GM23248 (cell line): Measurements from ENCODE around the gene UST.

Source experiments
- EZH2 ChIP-seq: fragments of 200-600 bp; sonication (generic); IDR thresholded peaks from 2 replicates; pipeline ENCODE4 v1.6.1; 2018; ENCODE audit warnings: antibody characterized with exemption, mild to moderate bottlenecking; ENCODE audit not compliant: insufficient read depth, poor library complexity, severe bottlenecking
- EZH2phosphoT487 ChIP-seq: fragments of 200-600 bp; sonication (generic); IDR thresholded peaks from 2 replicates; pipeline ENCODE4 v1.6.1; 2018; ENCODE audit warnings: antibody characterized with exemption, moderate library complexity, mild to moderate bottlenecking, low read depth; ENCODE audit not compliant: insufficient read depth

DNA sequence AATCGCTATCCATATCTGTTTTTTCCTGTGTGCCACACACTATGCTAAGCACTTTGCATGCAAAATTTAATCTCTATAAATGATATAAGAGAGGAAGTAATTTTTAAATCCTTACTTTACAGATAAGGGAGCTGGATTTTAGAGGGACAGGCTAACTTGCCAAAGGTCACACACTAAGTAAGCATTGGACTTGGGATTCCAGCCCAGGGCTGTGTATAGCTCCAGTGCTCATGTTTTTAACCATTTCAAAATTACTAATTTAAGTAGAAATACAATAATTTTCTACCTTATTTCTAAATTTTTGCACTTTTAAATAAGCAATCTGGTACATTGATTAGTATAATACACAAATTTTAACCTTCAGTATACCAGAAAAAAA is 144.6 kb downstream of the UST start:
- TF ChIP-seq EZH2phosphoT487: no peak
- no peak for TF ChIP-seq EZH2
